Natural killer cell (primary cell): Measurements from ENCODE around the gene OTOA. TPM values are rescaled to one million over a fixed set of nuclear protein-coding genes. Genes with fewer than 3 reads are reported as not detected.
"Not testable (repeated sequence)": the region's sequence is repeated elsewhere in the genome, so short reads cannot be mapped to it uniquely, and the experiment has no call there.

Source experiments
- ATAC-seq, 3 donors: fragments of 150-1000 bp in 2 of 3; fragments of 200-7000 bp in 1 of 3; cut with Tn5 transposase; 1 replicate in 1 of 3; 2 replicates in 2 of 3; pipeline ENCODE4 v1.10.0; 2021; ENCODE audit warnings: mild to moderate bottlenecking in 2 of 3, moderate library complexity in 2 of 3
- DNase-seq, 2 donors: peaks; one replicate each; pipeline versions ENCODE4 v3.0.0 to v3.0.0-alpha.2; 2013 to 2021; ENCODE audit warnings: mixed read lengths in 1 of 2
- H3K27ac ChIP-seq: one replicate; pipeline ENCODE4 v1.5.1; 2013; ENCODE audit warnings: mild to moderate bottlenecking, low read length
- H3K27me3 ChIP-seq: one replicate; pipeline ENCODE4 v1.6.1; 2013; ENCODE audit warnings: low read length; ENCODE audit not compliant: control insufficient read depth, insufficient read depth
- H3K36me3 ChIP-seq: one replicate; pipeline ENCODE4 v1.6.1; 2013; ENCODE audit warnings: low read length; ENCODE audit not compliant: control insufficient read depth, insufficient read depth
- H3K4me1 ChIP-seq: one replicate; pipeline ENCODE4 v1.6.1; 2013; ENCODE audit warnings: low read length; ENCODE audit not compliant: control insufficient read depth, insufficient read depth
- H3K4me3 ChIP-seq: one replicate; pipeline ENCODE4 v1.5.1; 2013; ENCODE audit warnings: low read length
- H3K9me3 ChIP-seq: one replicate; pipeline ENCODE4 v1.6.1; 2013; ENCODE audit warnings: low read length; ENCODE audit not compliant: control insufficient read depth, insufficient read depth
- H3K27ac Mint-ChIP-seq, 2 donors: one replicate each; pipeline ENCODE4 v1.8.0; 2022; ENCODE audit warnings: mild to moderate bottlenecking in 2 of 2, mixed read lengths in 2 of 2, moderate library complexity in 1 of 2
- H3K27me3 Mint-ChIP-seq, 2 donors: one replicate each; pipeline ENCODE4 v1.8.0; 2022; ENCODE audit warnings: low read depth in 2 of 2, mixed read lengths in 2 of 2
- H3K36me3 Mint-ChIP-seq: one replicate; pipeline ENCODE4 v1.8.0; 2022; ENCODE audit warnings: mixed read lengths
- H3K4me1 Mint-ChIP-seq, 2 donors: one replicate each; pipeline ENCODE4 v1.8.0; 2022; ENCODE audit warnings: mixed read lengths in 2 of 2
- H3K4me3 Mint-ChIP-seq: one replicate; pipeline ENCODE4 v1.8.0; 2022; ENCODE audit warnings: mild to moderate bottlenecking, moderate library complexity, mixed read lengths
- H3K9me3 Mint-ChIP-seq, 2 donors: one replicate each; pipeline ENCODE4 v1.8.0; 2022; ENCODE audit warnings: mixed read lengths in 2 of 2
- WGBS: methylation state at CpG from one replicate; pipeline ENCODE4 v1.1.7; 2013; ENCODE audit warnings: missing lambda C conversion rate; ENCODE audit not compliant: insufficient coverage; 5-methylcytosine and 5-hydroxymethylcytosine counted together
- intact Hi-C: fragments of 100-400 bp; cut with micrococcal nuclease; formaldehyde crosslinking; loops from one replicate; pipeline ENCODE4 v1.14.2; 2022
- total RNA-seq, 4 donors: library from RNA; stranded (reverse); fragments of 120-200 nt in 1 of 4; gene quantifications; one replicate each; pipeline versions ENCODE4 v1.2.3 to v1.2.4, GENCODE V29; 2013 to 2022

Gene OTOA
- total RNA-seq, 3 donors from 2014 or later (not counting 1 experiment from before 2014, with no cell fraction given), result 0.14 TPM; not detected in 2

- H3K36me3 ChIP-seq, H3K4me1 ChIP-seq, H3K27ac ChIP-seq, H3K36me3 Mint-ChIP-seq, H3K27me3 ChIP-seq, H3K9me3 ChIP-seq, H3K9me3 Mint-ChIP-seq, DNase-seq, ATAC-seq, H3K4me3 ChIP-seq, H3K27ac Mint-ChIP-seq, intact Hi-C loops, H3K4me1 Mint-ChIP-seq, H3K27me3 Mint-ChIP-seq, H3K4me3 Mint-ChIP-seq: not testable (repeated sequence)
- no CpG with 5 or more reads among the region's 2 CpGs for WGBS
Observed at GRCh38 chr16:21769284-21769683, 105.5 kb downstream of the OTOA start.

- DNase-seq, H3K27ac ChIP-seq, intact Hi-C loops, H3K4me1 Mint-ChIP-seq, H3K4me3 ChIP-seq, H3K9me3 ChIP-seq, H3K36me3 Mint-ChIP-seq, H3K36me3 ChIP-seq, H3K27ac Mint-ChIP-seq, ATAC-seq, H3K4me3 Mint-ChIP-seq, H3K4me1 ChIP-seq, H3K9me3 Mint-ChIP-seq, H3K27me3 ChIP-seq: not testable (repeated sequence)
- no CpG with 5 or more reads among the region's 5 CpGs for WGBS
- peaks cover 0 to 14% of the 10 kb centered on the region in 2 donors for H3K27me3 Mint-ChIP-seq
Observed at GRCh38 chr16:21770584-21770983, 106.8 kb downstream of the OTOA start.

DNA sequence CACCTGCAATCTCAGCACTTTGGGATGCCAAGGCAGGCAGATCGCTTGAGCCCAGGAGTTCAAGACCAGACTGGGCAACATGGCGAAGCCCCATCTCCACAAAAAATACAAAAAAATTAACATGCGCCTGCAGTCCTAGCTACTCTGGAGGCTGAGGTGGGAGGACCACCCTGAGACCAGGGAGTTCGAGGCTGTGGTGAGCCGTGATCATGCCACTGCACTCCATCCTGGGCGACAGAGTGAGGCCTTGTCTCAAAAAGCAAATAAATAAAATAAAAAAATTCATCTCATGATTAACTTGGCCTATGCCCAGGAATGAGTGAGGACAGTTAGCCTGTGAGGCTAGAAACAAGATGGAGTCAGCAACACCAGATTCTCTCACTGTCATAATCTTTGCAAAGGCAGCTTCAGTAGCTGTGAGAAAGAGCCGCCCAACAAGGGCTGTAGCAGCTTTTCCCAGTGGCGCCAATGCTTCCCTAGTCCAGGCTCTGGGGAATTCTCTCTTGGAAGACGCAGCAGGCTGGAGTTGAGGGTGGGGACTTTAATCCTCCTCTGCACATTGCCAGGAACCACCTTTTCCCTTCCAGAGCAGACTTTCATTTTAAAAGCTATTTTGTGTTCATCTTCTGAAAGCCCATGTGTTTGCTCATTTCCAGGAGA, 108.9 kb downstream of the OTOA start:
- DNase-seq, H3K36me3 Mint-ChIP-seq, ATAC-seq, H3K27ac Mint-ChIP-seq, H3K9me3 Mint-ChIP-seq, H3K36me3 ChIP-seq, H3K27me3 ChIP-seq, H3K4me1 ChIP-seq, H3K27ac ChIP-seq, H3K4me3 Mint-ChIP-seq, H3K4me3 ChIP-seq, intact Hi-C loops, H3K9me3 ChIP-seq, H3K27me3 Mint-ChIP-seq, H3K4me1 Mint-ChIP-seq: not testable (repeated sequence)
- WGBS, result 88% methylated on average over 9 of the region's 9 CpGs

DNA sequence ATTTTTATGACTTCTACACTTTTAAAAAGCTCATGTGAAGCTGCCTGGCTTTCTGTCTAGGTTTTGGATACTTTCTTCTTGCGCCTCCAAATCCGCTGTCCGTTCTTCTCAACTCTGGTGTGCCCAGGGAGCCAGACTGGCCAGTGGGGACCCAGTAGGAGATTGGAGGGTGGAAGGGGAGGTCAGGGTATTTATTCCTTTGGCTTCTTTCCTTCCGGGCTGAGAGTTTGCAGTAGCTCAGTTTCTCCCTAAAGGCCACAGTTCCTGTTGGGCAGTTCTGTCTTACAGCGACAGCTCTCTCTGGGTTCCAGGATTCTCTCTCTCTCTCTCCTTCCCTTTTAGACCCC, 109.4 kb downstream of the OTOA start:
- H3K4me1 Mint-ChIP-seq, intact Hi-C loops, H3K27ac Mint-ChIP-seq, H3K27me3 Mint-ChIP-seq, H3K4me3 ChIP-seq, H3K9me3 Mint-ChIP-seq, H3K4me1 ChIP-seq, H3K27me3 ChIP-seq, H3K9me3 ChIP-seq, DNase-seq, H3K36me3 ChIP-seq, H3K4me3 Mint-ChIP-seq, H3K27ac ChIP-seq, ATAC-seq, H3K36me3 Mint-ChIP-seq: not testable (repeated sequence)
- 92% methylated on average over 5 of the region's 5 CpGs for WGBS

DNA sequence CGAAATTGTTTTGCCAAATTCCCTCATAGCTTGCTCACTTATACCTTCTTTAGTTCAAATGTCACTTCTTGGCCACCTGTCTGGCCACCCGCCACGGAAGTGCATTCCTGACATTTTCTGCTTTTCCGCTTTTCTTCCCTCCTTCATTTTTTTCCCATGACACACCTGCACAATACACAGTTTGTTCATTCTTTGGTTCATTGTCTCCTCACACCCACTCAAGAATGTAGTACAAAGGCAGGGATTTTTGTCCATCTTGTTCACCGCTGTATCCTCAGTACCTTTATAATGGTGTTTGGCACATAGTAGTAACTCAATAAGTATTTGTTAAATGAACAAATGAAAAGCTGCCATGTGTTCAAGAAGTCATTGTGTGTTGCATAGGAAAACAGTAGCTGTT, 116.8 kb downstream of the OTOA start:
- H3K36me3 Mint-ChIP-seq, H3K4me1 ChIP-seq, H3K9me3 Mint-ChIP-seq, H3K9me3 ChIP-seq, H3K27me3 ChIP-seq, ATAC-seq, H3K27ac Mint-ChIP-seq, intact Hi-C loops, DNase-seq, H3K4me3 ChIP-seq, H3K36me3 ChIP-seq, H3K4me1 Mint-ChIP-seq, H3K27me3 Mint-ChIP-seq, H3K4me3 Mint-ChIP-seq, H3K27ac ChIP-seq: not testable (repeated sequence)
- WGBS, result no CpG with 5 or more reads among the region's 5 CpGs

GRCh38 chr16:21790506-21790905, 126.7 kb downstream of the OTOA start:
- 0% methylated on average over 1 of the region's 1 CpG for WGBS
- H3K4me3 ChIP-seq, H3K27ac Mint-ChIP-seq, H3K9me3 ChIP-seq, H3K4me1 ChIP-seq, H3K27ac ChIP-seq, H3K36me3 ChIP-seq, H3K27me3 ChIP-seq, H3K4me1 Mint-ChIP-seq, DNase-seq, H3K4me3 Mint-ChIP-seq, H3K27me3 Mint-ChIP-seq, H3K9me3 Mint-ChIP-seq, H3K36me3 Mint-ChIP-seq, intact Hi-C loops: not testable (repeated sequence)
- peak; percentile 37 to 53 (median 44) for ATAC-seq

DNA sequence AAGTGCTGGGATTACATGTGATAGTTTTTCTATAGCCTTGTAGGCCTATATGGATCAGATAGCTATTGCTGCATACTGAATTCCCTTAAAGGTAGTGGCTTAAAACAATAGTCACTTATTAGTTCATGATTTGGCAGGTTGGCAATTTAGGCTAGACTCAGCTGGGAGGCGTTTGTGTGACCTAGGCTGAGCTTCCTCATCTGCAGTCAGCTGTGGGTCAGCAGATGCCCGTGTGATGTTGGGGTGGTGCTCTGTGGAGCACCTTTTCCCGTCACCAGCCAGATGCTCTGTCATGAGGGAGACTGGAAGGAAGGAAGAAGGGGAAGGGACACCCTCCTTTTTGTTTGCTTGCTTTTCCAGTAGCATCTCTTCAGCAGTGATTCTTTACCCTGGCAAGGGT, 129.5 kb downstream of the OTOA start:
- H3K9me3 Mint-ChIP-seq, H3K4me1 Mint-ChIP-seq, DNase-seq, H3K36me3 ChIP-seq, H3K4me3 Mint-ChIP-seq, H3K27ac ChIP-seq, H3K27me3 Mint-ChIP-seq, H3K4me3 ChIP-seq, H3K4me1 ChIP-seq, intact Hi-C loops, H3K36me3 Mint-ChIP-seq, H3K9me3 ChIP-seq, ATAC-seq, H3K27me3 ChIP-seq, H3K27ac Mint-ChIP-seq: not testable (repeated sequence)
- 80% methylated on average over 1 of the region's 3 CpGs for WGBS

DNA sequence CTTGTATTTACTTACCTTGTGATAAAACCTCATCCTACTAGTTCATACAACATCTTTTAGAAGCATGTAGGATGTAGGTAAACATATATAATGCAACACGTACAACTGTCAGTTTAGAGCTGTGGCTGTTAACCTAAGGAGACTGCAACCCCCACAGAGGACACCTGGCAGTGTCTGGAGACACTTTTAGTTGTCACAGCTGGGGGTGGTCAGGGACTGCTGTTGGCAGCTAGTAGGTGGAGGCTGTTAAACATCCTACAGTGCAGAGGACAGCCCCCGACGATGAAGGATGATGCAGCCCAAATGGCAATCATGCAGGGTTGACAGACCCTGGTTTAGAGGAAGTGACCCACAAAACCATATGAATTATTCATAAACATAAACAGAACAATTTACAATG, 134.8 kb downstream of the OTOA start:
- H3K36me3 ChIP-seq, H3K36me3 Mint-ChIP-seq, H3K27ac Mint-ChIP-seq, H3K4me3 Mint-ChIP-seq, H3K4me1 ChIP-seq, H3K4me3 ChIP-seq, H3K27ac ChIP-seq, intact Hi-C loops, H3K27me3 ChIP-seq, H3K4me1 Mint-ChIP-seq, H3K9me3 ChIP-seq, H3K27me3 Mint-ChIP-seq, DNase-seq, H3K9me3 Mint-ChIP-seq: not testable (repeated sequence)
- no CpG with 5 or more reads among the region's 3 CpGs for WGBS
- ATAC-seq, result peak; percentile 71 to 93 (median 85)
